NCI-H2171 treated with DMSO at 0.1 percent for 48 hours (cell line): ENCODE data around the gene KLK2.
"Not testable (repeated sequence)": the region's sequence is repeated elsewhere in the genome, so short reads cannot be mapped to it uniquely, and the experiment has no call there.

Experiments
- DNase-seq: peaks from one replicate; lab custom pipeline; 2025; lab: John Stamatoyannopoulos, UW

Gene KLK2

DNA sequence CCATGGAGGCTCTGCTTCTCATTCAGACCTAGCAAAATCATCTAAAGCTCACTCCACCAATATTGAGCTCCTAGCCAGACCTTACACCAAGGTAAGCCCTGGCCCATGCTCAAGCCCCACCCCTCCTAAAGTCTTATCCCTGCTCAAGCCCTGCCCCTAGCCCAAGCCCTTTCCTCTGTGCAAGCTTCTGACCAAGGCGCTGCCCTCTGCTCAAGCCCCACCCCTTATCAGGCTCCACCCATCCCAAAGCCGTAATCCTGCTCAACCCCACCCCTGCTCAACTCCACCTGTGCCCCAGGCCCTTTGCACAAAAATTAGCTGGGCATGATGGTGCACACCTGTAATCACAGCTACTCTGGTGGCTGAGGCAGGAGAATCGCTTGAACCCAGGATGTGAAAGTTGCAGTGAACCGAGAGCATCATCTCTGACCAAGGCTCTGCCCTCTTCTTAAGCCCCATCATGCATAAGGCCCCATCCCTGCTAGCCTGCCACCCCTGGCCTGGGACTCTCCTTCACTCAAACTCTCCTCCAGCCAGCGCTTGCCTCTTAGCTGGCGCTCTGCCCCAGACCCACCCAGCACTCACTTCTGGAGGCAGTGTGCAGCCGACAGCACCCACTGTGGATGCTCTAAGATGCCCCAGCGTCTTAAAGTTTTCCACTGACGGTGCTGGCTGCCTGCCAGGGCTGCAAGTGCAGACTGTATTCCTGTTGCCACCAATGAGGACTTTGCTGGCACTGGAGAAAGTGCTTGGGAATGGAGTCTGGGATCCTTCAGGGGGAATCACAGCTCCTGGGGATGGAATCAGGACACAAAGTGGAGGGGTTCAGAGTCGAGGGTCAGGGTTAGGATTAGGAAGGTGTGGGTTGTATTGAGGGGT lies 21.5 kb downstream of the KLK2 start:
- peak; percentile 19 for DNase-seq

DNA sequence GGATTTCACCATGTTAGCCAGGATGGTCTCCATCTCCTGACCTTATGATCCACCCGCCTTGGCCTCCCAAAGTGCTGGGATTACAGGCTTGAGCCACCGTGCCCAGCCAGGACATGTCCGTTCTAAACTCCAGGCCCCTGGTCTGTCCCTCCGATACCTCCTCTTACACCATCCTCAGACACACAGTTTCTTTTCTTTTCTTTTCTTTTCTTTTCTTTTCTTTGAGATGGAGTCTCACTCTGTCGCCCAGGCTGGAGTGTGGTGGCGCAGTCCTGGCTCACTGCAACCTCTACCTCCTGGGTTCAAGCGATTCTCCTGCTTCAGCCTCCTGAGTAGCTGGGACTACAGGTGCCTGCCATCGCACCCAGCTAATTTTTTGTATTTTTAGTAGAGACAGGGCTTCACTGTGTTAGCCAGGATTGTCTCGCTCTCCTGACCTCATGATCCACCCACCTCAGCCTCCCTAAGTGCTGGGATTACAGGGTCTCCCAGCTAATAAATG lies 22.9 kb downstream of the KLK2 start:
- not testable (repeated sequence) for DNase-seq

DNA sequence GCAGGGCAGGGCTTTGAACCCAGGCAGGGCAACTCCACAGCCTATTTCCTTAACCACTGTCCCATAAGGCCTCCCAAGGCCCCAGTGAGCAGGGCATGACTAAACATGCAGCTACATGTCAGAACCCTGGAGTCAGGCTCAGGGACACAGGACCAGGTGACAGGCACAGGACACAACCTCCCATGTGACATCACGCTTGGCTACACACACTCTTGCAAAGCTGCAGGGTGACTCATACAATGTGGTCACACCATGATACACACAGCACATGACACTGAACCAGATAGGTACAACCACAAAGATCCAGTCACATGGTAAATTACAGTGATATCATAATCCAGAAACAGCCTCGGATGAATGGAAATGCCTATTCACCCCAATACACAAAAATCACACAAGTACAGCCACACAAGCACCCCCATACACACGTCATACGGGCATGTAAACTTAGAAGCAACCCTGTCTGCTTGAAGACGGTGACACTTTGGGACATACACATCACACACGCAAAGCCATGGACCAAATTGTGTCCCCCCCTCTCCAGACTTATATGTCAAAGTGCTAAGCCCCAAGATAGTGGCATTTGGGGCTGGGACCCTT lies 23.5 kb downstream of the KLK2 start:
- DNase-seq = peak; percentile 78

DNA sequence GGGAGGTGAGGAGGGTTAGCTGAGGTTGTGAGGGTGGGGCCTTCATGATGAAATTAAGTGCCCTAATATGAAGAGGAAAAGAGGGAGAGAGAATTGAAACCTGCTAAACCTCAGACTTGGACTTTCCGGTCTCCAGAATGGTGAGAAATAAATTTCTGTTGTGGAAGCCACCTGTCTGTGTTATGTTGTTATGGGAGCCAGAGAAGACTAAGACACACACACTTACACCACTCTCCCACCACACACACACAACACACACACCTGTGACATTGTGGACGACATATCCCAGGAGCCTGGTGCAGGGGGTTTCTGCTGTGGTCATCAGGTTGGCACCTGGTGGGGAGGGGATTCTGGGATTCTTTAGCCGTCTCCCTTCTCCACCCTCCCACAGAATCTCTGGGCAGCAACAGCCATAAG lies 24.0 kb downstream of the KLK2 start:
- no peak for DNase-seq

DNA sequence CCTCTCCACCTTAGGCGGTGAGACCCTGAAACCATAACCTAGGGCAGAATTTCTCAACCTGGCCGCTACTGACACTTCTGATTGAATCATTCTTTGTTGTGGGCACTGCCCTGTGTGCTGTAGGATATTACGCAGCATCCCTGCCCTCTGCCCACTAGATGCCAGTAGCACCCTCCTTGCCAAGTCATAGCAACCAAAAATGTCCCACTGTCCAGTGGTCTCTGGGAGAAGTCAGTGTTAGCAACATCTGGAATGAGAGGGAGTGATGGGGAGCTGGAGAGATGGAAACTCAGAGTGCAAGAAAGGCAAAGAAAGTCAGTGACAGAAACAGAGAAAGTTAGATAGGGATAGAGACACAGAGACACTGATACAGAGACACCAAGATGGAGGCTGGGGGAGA lies 24.4 kb downstream of the KLK2 start:
- no peak for DNase-seq

DNA sequence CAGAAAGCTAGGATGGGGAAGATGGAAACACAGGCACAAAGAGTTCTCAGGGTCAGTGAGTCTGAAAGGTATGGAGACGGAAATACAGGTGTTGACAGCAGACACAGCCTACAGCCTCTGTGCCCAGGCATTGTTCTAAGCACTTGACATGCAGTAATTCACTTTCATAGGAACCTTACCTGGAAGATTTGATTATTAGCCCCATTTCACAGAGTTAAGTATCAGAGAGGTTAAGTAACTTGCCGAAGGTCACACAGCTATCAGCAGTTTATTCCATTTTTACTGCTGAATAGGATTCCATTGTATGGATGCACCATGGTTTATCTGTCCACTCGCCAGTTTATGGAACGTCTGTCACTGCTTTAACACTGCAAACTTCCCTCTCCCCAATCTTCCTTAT lies 24.8 kb downstream of the KLK2 start:
- DNase-seq = no peak

DNA sequence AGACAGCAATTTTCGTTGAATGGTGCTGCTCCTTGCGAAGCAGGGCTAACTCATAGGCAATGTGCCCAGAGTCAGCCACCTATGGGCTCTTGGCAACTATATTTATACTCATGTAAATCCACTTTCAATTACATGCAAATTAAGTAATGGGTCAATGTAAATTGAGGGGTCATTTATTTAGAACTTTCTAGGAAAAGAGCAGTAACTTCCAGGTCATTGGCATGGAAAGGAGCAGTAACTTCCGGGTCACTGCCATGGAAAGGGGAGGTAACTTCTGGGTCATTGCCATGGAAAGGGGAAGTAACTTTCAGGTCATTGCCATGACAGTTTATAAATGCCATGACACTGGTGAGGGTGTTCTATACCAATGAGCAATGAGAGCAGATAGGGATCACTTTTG lies 26.3 kb downstream of the KLK2 start:
- no peak for DNase-seq

DNA sequence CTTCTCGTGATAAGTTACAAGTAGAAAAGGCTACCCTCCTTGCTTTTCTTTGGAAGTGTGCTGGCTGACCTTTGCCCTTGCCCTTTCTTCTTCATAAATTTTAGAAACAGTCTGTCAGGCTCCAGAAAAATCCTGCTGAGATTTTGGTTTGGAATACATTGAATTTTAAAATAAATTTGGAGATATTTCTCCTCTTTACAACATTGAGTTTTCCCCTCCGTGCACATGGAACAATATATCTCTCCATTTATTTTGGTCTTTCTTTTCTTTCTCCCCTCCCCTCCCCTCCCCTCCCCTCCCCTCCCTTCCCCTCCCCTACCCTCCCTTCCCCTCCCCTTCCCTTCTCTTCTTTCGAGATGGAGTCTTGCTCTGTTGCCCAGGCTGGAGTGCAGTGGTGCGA lies 29.4 kb downstream of the KLK2 start:
- no peak for DNase-seq

DNA sequence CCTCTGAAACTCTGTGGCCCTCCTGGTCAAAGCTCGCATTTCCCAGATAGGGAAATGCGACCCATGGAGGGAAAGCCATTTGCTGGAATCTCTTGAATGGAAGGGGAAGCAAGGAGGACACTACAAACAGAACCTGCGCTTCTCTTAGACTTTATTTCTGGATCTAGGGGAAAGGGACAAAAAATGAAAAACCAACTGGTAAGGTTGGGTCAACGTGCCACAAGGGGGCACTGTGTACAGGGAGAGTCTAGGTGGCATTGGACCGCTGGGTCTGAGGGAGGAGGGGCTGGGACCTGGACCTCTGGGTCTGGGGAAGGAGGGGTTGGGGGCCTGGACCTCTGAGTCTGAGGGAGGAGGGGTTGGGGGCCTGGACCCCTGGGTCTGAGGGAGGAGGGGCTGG lies 33.0 kb downstream of the KLK2 start:
- DNase-seq = no peak

DNA sequence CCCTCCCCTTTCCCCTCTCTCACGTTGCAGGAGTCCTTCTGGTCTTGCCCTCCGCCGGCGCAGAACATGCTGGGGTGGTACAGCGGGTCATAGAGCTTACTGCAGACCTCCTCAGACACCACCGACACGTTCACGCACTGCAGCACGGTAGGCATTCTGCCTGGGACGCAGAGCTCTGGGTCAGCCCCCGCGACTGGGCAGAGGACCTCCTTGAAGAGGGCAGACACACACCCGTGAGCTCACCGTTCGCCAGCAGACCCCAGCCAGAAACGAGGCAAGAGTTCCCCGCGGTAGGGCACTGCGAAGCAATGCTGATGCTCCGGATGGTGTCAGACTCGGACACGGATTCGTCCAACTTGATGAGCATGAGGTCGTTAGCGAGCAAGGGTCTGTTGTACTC lies 35.1 kb downstream of the KLK2 start:
- DNase-seq = no peak

DNA sequence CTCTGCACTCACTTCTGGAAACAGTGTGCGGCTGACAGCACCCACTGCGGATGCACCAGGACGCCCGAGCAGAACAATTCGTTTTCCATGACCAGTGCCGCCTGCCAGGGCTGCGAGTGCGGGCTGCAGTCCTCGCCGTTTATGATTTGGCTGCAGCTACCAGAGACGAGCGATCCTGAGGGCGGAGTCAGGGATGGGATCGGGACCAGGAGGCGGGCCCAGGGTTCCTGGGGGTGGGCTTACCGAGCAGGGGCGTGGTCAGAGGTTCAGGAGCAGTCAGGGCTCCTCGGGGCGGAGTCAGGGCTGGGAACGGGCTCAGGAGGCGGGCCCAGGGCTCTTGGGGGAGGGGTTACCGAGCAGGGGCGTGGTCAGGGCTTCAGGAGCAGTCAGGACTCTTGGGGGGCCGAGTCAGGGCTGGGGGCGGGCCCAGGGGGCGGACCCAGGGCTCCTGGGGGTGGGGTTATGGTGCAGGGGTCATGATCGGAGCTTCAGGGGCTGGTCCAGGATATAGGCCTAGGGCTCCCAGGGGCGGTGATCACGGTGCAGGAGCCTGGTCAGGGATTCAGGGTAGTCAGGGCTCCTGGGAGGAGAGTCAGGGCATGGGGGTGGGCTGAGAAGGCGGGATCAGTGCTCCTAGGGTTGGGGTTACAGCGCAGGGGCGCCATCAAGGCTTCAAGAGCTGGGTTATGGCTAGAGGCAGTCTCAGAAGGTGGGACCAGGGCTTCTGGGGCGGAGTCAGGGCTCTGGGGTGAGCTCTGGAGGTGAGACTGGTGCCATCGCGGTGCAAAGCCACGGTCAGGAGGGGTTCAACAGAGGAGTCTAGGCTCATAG lies 36.2 kb downstream of the KLK2 start:
- DNase-seq = peak; percentile 15

DNA sequence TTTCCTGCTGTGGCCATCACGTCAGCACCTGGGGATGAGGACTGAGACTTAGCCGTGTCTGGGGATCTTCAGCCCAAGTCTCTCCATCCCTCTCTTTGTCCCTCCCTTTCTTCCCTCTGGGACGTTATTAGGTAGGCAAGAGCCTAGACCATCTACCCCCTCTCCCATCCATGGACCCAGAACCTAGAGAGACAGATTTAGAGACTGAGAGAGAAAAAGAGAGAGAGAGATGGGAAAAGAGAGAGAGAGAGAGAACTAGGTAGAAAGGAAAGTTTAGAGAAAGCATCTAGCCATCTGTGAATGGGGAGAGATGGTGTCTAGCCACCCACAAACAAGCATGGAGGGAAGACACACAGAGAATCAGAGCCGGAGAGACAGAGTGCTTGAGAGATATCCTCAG lies 37.5 kb downstream of the KLK2 start:
- no peak for DNase-seq

DNA sequence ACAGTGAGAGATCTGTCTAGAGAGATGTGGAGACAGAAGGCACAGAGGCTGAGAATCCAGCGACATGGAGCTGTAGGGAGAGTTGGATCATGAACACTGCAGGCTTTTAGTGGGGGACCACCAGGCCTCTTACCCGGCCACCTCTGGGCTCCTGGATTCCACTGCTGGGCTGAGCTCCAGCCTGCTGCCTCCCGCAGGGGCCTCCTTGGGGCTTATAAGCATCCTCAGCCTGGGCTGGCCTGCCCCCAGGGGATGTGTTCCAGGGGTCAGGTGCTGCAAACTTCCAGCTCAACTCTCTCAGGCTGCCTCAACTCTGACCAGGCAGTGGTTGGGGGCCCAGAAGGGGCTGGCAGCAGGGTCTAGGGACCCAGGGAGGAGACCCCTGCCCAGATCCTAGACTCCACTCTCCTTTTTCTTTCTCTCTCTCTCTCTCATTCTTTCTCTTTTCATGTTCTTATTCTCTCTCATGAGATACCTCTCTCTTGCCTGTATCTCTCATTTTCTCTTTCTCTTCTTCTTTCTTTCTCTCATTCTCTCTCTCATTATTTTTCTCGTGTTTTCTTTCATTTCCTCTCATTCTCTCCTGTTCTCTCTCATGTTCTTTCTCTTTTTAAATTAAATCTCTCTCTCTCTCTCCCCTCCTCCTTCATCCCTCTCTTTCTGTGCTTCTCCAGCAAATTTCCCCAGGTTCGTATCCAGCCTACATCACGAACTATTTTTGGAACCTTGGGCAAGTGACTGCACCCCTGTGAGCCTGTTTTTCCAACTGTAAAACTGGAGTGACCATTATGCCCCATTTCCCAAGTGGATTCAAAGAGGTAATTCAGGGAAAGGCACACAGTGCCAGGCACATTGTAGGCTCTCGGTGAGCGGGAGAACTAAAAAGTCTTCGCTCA lies 38.2 kb downstream of the KLK2 start, which contains the start of gene KLK4:
KLK4 (minus strand) TSS at position 190 of the 896 bp plus-strand sequence. CDS start 657 bp downstream, outside the sequence.
- no peak for DNase-seq

DNA sequence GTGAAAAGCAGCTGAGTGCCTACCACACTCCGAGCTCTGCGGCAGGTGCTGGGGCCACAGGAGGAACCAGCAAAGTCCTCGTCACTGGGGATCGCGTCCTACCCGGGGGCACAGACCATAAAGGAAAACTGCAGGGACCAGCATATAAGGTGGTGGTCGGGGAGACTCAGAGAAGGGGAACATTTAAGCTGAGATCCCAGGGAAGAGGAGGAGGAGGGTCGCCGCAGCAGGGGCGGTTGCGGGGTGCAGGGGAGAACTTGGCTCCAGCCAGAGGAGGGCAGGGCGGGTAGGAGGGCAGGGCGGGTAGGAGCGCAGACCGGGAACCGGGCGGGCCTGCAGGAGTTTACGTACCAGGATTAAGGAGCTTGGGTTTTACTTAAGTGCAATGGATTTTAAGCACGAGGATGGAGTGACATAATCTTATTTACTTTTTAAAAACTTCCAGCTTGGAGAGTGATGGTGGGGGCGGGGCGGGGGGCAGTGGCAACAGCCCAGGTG lies 38.9 kb downstream of the KLK2 start:
- no peak for DNase-seq

DNA sequence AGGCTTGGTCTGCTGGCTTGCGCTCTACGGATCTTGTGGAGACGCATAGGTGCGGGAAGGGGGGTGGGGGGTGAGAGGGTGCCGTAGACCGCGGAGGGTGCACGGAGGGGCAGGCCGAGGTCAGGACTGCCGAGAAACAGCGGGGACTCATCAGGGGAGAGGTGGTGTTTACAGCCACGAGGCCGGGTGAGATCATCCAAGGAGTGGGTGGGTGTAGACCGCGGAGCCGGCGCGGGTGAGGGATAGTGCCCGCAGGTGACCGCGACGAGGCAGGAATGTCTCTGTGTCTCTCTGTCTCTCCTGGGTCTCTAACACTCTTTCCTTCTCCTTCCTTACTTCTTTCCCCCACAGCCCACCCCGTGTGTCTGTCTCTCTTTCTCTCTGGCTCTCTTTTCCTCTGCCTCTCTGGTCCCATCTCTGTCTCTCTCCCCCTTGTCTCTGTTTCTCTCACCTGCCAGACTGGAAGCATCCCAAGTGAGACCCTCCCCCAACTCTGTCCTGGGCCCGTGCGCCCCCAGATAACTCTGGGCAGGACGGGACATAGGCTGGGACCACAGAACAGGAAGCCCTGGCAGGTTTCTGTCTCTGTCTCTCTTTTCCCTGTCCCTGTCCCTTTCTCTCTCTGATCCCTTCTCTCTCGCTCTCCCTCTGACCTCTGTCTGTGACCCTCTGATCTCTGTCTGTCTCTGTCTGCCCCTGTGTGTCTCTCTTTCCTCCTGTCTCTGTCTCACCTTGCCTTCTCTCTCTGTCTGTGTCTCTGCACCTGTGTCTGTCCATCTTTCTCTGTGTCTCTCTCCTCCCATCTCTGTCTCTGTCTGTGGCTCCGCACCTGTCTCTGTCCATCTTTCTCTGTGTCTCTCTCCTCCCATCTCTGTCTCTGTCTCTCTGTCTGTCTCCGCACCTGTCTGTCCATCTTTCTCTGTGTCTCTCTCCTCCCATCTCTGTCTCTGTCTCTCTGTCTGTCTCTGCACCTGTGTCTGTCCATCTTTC lies 39.8 kb downstream of the KLK2 start:
- DNase-seq = no peak

DNA sequence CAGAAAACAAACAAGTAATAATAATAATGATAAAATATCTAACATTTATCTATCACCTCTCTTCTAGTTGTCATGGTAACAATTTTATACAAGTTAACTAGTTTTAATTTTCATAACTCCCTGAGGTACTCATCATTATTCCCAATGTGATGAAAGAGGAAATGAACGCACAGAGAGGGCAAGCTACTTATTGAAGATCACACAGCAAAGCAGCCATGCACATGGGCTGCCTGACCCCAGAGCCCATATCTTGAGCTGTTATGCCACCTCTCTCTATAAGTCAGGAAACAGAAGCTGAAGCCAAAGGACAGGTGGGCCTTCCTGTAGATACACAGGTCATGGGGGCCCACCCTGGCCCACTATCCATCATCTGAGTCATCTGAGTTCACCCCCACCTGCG lies 42.8 kb downstream of the KLK2 start:
- DNase-seq = no peak

DNA sequence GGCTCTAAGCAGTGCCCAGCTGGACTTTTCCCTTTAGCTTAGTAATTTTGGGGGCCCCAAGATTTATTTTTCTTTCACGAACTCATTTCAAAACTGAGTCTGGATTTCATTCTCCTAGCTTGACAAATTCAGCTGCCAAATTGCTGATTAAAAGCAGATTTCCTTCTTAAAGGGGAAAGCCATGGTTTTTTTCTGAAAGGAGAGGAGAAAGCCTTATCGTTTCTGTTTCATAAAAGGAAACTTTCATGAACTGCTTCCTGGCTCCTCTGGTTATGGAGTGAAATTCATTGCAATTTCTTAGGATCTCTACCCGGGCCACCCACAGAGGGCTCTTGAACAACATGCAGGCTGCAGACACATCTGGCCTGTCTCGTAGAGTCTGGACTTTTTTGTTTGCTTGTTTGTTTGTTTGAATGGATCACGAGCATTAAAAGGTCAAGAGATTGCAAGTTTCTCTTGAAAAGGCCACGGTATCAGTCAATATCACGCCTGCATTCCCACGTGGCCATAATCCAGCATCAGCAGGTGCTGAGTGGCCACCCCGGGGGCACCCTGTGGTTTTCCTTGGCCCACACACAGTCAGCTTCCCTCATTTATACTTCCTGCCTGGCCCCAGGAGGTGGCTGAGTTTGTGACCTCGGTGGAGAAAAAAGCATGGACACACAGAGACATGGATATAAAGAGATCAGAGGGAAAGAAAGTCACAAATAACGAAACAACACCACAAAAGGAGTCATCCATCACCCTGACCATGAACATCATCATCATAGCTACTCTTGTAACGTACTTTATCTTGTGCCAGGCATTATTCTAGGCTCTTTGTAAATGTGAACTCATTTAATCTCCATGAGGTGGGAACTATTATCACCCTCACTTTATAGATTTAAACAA lies 48.4 kb downstream of the KLK2 start:
- peak; percentile 35 for DNase-seq

DNA sequence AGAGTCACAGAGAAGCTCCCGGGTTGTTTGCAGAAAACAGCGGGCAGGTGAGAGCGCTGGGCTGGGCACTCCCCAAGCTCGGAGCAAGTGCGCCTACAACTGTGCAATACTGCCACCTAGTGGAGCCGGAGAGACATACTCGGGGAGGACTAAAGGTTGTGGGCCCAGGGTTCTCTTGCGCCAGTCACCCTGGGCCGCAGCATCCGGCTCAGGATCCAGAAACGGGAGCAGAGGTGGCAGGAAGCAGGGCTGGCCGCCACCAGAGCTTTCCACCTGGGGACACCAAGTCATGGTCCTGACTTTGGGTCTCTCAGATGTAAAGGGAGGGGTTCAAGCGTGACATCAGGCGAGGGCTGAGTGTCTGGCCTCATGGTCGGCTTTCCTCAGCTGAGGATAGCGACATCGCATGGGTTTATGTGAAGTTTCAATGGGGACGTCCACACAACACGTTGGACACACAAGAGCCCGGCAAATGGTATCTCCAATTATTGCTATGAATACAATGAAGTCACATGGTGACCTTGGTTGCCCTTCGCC lies 49.1 kb downstream of the KLK2 start:
- peak; percentile 84 for DNase-seq

DNA sequence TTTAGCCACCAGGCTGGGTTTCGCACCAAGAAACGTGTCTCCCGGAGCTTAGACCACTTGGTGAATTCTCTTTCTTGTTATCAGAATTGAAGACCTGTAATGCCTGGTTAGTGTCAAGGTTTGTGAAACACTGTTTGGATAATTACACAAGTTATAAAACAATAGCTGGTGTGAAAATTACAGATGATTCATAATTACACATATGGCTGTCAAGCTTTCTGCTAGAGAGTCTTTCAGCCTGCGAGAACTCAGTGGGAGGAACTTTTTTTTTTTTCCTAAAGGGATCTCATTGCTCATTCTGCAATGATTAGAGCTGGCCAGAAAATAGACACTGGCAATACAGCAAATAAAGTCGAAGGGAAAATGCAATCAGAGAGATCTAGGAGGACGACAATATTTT lies 51.3 kb downstream of the KLK2 start:
- no peak for DNase-seq
